ENCODE data around the gene AIF1.
A peak's percentile ranks its signal among the peaks of the same experiment; 100 is the strongest.

The AIF1 gene

DNA sequence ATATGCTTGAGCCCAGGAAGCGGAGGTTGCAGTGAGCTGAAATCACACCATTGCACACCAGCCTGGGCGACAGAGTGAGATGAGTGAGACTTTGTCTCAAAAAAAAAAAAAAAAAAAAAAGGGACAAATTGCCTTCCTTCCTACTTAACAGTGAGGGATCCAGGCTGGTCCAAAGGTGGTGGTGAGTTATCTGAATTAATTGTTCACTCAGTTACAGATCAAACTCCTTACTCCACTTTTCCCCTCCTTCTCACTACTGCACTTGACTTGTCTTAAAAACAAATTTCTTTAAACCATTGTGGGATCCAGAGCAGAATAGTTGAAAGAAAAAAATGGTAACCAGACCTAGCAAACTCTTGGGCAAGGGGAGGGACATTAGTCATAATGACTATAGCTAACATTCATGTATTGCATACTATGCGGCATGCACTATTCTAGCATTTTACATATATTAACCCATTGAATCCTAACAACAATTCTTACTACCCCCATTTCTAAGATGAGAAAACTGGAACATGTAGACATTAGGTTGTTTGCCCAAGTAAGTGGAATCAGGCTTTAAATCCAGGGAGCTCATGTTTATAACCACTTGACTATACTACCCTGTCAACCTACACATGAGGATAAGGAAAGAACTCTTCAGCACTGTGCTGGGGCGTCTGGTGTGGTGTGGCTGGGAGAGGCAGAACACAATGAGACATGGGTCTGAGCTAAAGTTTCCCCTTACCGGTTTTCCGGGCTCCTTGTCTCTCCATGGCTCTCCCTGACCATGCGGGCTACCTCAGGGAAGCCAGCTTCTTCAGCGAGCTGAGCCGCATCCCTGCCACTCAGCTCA is 48.3 kb downstream of the AIF1 start:
- DNase-seq = no peak

GRCh38 chr6:31663961-31664789 is 49.1 kb downstream of the AIF1 start:
- DNase-seq (peak; percentile 32), ATAC-seq (no peak)

More for the DNA sequence above, 48.3 kb downstream of the AIF1 start:
- ATAC-seq = no peak

DNA sequence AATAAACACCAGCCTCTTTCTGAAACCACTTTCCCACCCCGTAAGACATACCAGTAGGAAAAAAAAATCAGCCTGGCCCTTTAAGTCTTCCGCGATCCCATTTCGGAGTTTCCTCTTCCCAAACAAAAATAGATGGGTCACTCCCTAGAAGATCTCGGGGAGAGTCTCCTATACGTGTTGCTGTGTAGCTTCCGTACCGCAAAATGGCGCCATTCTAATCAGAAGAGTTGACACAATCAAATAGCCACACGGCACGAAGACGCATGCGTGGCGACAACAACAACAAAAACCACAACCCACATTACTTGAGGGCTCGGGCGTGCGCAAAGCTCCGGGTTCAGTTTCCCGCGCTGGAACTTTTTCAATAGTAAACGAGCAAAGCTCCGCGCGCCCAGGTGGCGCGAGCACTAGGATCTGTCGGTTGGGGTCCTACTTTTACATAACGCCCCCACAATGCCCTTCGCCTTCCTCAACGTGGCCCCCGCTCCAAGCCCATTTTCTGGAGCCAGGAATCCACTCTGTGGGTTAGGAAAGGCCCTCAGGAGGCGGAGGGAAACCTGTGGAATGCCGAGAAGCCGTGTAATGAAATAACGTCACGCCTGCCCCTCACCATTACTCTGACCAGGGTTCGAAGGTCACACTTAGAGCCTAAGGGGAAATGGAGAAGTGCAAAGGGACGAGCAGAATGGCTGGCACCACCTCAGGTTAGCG is 49.9 kb downstream of the AIF1 start, which contains the start of gene GPANK1:
GPANK1 (minus strand) TSS at position 208 of the 711 bp plus-strand sequence. CDS start 519 bp downstream, outside the sequence.
- ATAC-seq = peak; percentile 10
- peak; percentile 88 for DNase-seq

DNA sequence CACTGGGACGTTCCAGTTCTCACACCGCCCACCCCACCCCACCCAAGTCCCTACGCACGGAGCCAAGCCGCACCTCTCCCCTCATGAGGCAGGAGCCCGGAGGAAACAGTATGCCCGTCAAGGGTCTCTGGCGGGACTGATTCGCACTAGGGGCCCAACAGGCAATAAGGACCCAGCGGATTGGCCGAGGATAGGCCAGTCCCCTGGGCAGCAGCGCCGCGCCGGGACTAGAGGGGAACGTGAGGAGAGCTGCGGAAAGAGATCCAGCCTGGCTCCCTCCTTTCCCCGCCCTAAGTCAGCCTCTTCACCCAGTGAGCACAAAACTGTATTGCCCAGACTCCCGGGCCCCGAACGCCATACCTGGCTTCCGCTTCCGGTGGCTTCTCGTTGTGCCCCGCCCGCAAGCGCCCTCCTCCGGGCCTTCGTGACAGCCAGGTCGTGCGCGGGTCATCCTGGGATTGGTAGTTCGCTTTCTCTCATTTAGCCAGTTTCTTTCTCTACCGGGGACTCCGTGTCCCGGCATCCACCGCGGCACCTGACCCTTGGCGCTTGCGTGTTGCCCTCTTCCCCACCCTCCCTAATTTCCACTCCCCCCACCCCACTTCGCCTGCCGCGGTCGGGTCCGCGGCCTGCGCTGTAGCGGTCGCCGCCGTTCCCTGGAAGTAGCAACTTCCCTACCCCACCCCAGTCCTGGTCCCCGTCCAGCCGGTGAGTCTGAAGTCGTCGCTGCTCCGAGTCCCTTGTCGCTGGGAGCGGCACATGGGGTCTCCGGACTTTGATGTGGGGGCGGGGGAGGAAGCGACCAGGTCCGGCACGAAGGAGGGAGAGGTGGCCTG is 50.7 kb downstream of the AIF1 start, which contains the start of gene CSNK2B:
CSNK2B (plus strand) TSS at position 580 of the 836 bp plus-strand sequence. CDS start 752 bp downstream, outside the sequence.
- ATAC-seq (peak; percentile 89), DNase-seq (peak; percentile 98)

DNA sequence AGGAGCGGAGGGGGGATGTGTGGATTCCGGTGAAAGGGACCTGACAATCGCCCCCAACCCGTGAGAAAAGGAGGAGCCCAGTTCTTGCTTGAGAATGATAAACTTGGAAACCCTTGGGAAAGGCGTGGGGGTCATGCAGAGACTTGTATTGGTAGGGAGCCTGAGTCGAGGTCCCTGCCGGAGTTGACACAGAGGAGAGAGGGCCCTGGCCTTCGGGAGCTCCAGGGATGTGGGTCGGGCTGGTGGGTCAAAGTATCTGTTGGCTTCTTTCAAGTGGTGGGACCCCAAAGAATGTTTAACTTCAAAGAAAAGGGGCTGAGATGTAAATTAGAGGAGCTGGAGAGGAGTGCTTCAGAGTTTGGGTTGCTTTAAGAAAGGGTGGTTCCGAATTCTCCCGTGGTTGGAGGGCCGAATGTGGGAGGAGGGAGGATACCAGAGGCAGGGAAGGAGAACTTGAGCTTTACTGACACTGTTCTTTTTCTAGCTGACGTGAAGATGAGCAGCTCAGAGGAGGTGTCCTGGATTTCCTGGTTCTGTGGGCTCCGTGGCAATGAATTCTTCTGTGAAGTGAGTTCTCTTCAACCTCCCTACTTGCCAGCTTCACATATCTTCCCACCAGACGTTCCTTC is 51.4 kb downstream of the AIF1 start:
- ATAC-seq = no peak
- DNase-seq = no peak

Measured in stimulated activated naive CD8-positive, alpha-beta T cell treated with anti-CD3 and anti-CD28 coated beads, Interleukin-15, Interleukin-2, amounts not matched to agents 100 U/mL and 50 U/mL, for 24 hours (primary cell).